Measurements from ENCODE around the gene CDH4. TPM values are rescaled to one million over a fixed set of nuclear protein-coding genes. Genes with fewer than 3 reads are reported as not detected.

CDH4 gene
- total RNA-seq, 1 experiment from 2014 or later: not detected

GRCh38 chr20:61859767-61860166, 607.7 kb downstream of the CDH4 start:
- Histone ChIP-seq H3K27me3 (ENCODE audit: low read length) (no peaks in the 10 kb centered on the region), H4K20me1 (ENCODE audit: insufficient read depth, low read depth, low read length) (peaks cover 26% of the 10 kb centered on the region; the same call in 1 of the 2 replicates), H3K4me2 (ENCODE audit: low read depth, low read length, poor library complexity, severe bottlenecking) (no peak overlapping the region), H3K4me1 (ENCODE audit: low read length) (no peaks in the 10 kb centered on the region), H3K36me3 (ENCODE audit: insufficient read depth, low read length) (no peaks in the 10 kb centered on the region), H3K27ac (ENCODE audit: low read length) (no peak overlapping the region), H3K9ac (ENCODE audit: low read length) (no peak overlapping the region), H3K9me2 (replicated peaks; ENCODE audit: insufficient read depth, low read length) (no peaks in the 10 kb centered on the region), H3K79me2 (ENCODE audit: low read length) (no peaks in the 10 kb centered on the region), H2AFZ (ENCODE audit: low read length) (no peak overlapping the region), H3K4me3 (ENCODE audit: low read length) (no peak overlapping the region), H3K9me3 (ENCODE audit: low read length) (no peaks in the 10 kb centered on the region)
- no peak for DNase-seq

GRCh38 chr20:61860260-61860987, 608.4 kb downstream of the CDH4 start:
- DNase-seq: no peak
- Histone ChIP-seq H3K9me2 (replicated peaks; ENCODE audit: insufficient read depth, low read length) (no peaks in the 10 kb centered on the region), H3K79me2 (ENCODE audit: low read length) (no peaks in the 10 kb centered on the region), H3K4me1 (ENCODE audit: low read length) (no peaks in the 10 kb centered on the region), H3K9ac (ENCODE audit: low read length) (no peak overlapping the region), H3K4me3 (ENCODE audit: low read length) (no peak overlapping the region), H3K27me3 (ENCODE audit: low read length) (no peaks in the 10 kb centered on the region; the same call in 1 of the 2 replicates), H2AFZ (ENCODE audit: low read length) (no peak overlapping the region), H3K27ac (ENCODE audit: low read length) (no peak overlapping the region), H4K20me1 (ENCODE audit: insufficient read depth, low read depth, low read length) (peaks cover 26% of the 10 kb centered on the region; the same call in 1 of the 2 replicates), H3K9me3 (ENCODE audit: low read length) (no peaks in the 10 kb centered on the region), H3K4me2 (ENCODE audit: low read depth, low read length, poor library complexity, severe bottlenecking) (no peak overlapping the region), H3K36me3 (ENCODE audit: insufficient read depth, low read length) (no peaks in the 10 kb centered on the region)

- Histone ChIP-seq H3K27ac (ENCODE audit: low read length) (no peak overlapping the region), H3K9me2 (replicated peaks; ENCODE audit: insufficient read depth, low read length) (no peaks in the 10 kb centered on the region), H3K4me1 (ENCODE audit: low read length) (no peaks in the 10 kb centered on the region), H2AFZ (ENCODE audit: low read length) (no peak overlapping the region), H3K36me3 (ENCODE audit: insufficient read depth, low read length) (no peaks in the 10 kb centered on the region), H3K9me3 (ENCODE audit: low read length) (no peaks in the 10 kb centered on the region), H3K4me2 (ENCODE audit: low read depth, low read length, poor library complexity, severe bottlenecking) (no peak overlapping the region), H3K9ac (ENCODE audit: low read length) (no peak overlapping the region), H3K27me3 (ENCODE audit: low read length) (no peaks in the 10 kb centered on the region; the same call in 1 of the 2 replicates), H3K4me3 (ENCODE audit: low read length) (no peak overlapping the region), H4K20me1 (ENCODE audit: insufficient read depth, low read depth, low read length) (peaks cover 26% of the 10 kb centered on the region; the same call in 1 of the 2 replicates), H3K79me2 (ENCODE audit: low read length) (no peaks in the 10 kb centered on the region)
- peak; percentile 52 for DNase-seq
Measured at GRCh38 chr20:61861054-61861841, 609.2 kb downstream of the CDH4 start.

GRCh38 chr20:61861858-61862257, 609.8 kb downstream of the CDH4 start:
- Histone ChIP-seq H3K4me3 (ENCODE audit: low read length) (no peak overlapping the region), H3K36me3 (ENCODE audit: insufficient read depth, low read length) (no peaks in the 10 kb centered on the region), H3K9me3 (ENCODE audit: low read length) (no peaks in the 10 kb centered on the region), H3K27me3 (ENCODE audit: low read length) (no peaks in the 10 kb centered on the region; the same call in 1 of the 2 replicates), H4K20me1 (ENCODE audit: insufficient read depth, low read depth, low read length) (peaks cover 26% of the 10 kb centered on the region; the same call in 1 of the 2 replicates), H3K9me2 (replicated peaks; ENCODE audit: insufficient read depth, low read length) (no peaks in the 10 kb centered on the region), H2AFZ (ENCODE audit: low read length) (no peak overlapping the region), H3K4me1 (ENCODE audit: low read length) (no peaks in the 10 kb centered on the region), H3K79me2 (ENCODE audit: low read length) (no peaks in the 10 kb centered on the region), H3K27ac (ENCODE audit: low read length) (no peak overlapping the region), H3K9ac (ENCODE audit: low read length) (no peak overlapping the region), H3K4me2 (ENCODE audit: low read depth, low read length, poor library complexity, severe bottlenecking) (no peak overlapping the region)
- DNase-seq: no peak

GRCh38 chr20:61862881-61863280, 610.8 kb downstream of the CDH4 start:
- Histone ChIP-seq H3K4me2 (ENCODE audit: low read depth, low read length, poor library complexity, severe bottlenecking) (no peak overlapping the region), H3K9me3 (ENCODE audit: low read length) (no peaks in the 10 kb centered on the region), H2AFZ (ENCODE audit: low read length) (no peak overlapping the region), H3K9ac (ENCODE audit: low read length) (no peak overlapping the region), H3K27ac (ENCODE audit: low read length) (no peak overlapping the region), H3K36me3 (ENCODE audit: insufficient read depth, low read length) (no peaks in the 10 kb centered on the region), H3K9me2 (replicated peaks; ENCODE audit: insufficient read depth, low read length) (no peaks in the 10 kb centered on the region), H3K27me3 (ENCODE audit: low read length) (no peaks in the 10 kb centered on the region; the same call in 1 of the 2 replicates), H3K79me2 (ENCODE audit: low read length) (no peaks in the 10 kb centered on the region), H3K4me1 (ENCODE audit: low read length) (no peaks in the 10 kb centered on the region), H3K4me3 (ENCODE audit: low read length) (no peak overlapping the region), H4K20me1 (ENCODE audit: insufficient read depth, low read depth, low read length) (peaks cover 31% of the 10 kb centered on the region; the same call in 1 of the 2 replicates)
- DNase-seq: no peak

- Histone ChIP-seq H2AFZ (ENCODE audit: low read length) (no peak overlapping the region), H3K4me3 (ENCODE audit: low read length) (no peak overlapping the region), H3K79me2 (ENCODE audit: low read length) (no peaks in the 10 kb centered on the region), H4K20me1 (ENCODE audit: insufficient read depth, low read depth, low read length) (peaks cover 38% of the 10 kb centered on the region; the same call in 1 of the 2 replicates), H3K9ac (ENCODE audit: low read length) (no peak overlapping the region), H3K27me3 (ENCODE audit: low read length) (no peaks in the 10 kb centered on the region; the same call in 1 of the 2 replicates), H3K36me3 (ENCODE audit: insufficient read depth, low read length) (no peaks in the 10 kb centered on the region), H3K9me2 (replicated peaks; ENCODE audit: insufficient read depth, low read length) (no peaks in the 10 kb centered on the region), H3K4me2 (ENCODE audit: low read depth, low read length, poor library complexity, severe bottlenecking) (no peak overlapping the region), H3K27ac (ENCODE audit: low read length) (no peak overlapping the region), H3K9me3 (ENCODE audit: low read length) (no peaks in the 10 kb centered on the region), H3K4me1 (ENCODE audit: low read length) (no peaks in the 10 kb centered on the region)
- no peak for DNase-seq
Measured at GRCh38 chr20:61864481-61864880, 612.4 kb downstream of the CDH4 start.

GRCh38 chr20:61865353-61865752, 613.3 kb downstream of the CDH4 start:
- DNase-seq: no peak
- Histone ChIP-seq H3K4me1 (ENCODE audit: low read length) (no peaks in the 10 kb centered on the region), H3K27ac (ENCODE audit: low read length) (no peak overlapping the region), H3K9me3 (ENCODE audit: low read length) (no peaks in the 10 kb centered on the region), H3K27me3 (ENCODE audit: low read length) (no peaks in the 10 kb centered on the region; the same call in 1 of the 2 replicates), H3K9ac (ENCODE audit: low read length) (no peak overlapping the region), H3K4me3 (ENCODE audit: low read length) (no peak overlapping the region), H3K4me2 (ENCODE audit: low read depth, low read length, poor library complexity, severe bottlenecking) (no peak overlapping the region), H4K20me1 (ENCODE audit: insufficient read depth, low read depth, low read length) (peaks cover 40% of the 10 kb centered on the region; the same call in 1 of the 2 replicates), H3K79me2 (ENCODE audit: low read length) (no peaks in the 10 kb centered on the region), H3K36me3 (ENCODE audit: insufficient read depth, low read length) (no peaks in the 10 kb centered on the region), H2AFZ (ENCODE audit: low read length) (no peak overlapping the region), H3K9me2 (replicated peaks; ENCODE audit: insufficient read depth, low read length) (no peaks in the 10 kb centered on the region)

- Histone ChIP-seq H4K20me1 (ENCODE audit: insufficient read depth, low read depth, low read length) (peaks cover 33% of the 10 kb centered on the region; the same call in 1 of the 2 replicates), H3K36me3 (ENCODE audit: insufficient read depth, low read length) (no peaks in the 10 kb centered on the region), H3K4me2 (ENCODE audit: low read depth, low read length, poor library complexity, severe bottlenecking) (no peak overlapping the region), H3K9ac (ENCODE audit: low read length) (no peak overlapping the region), H3K27ac (ENCODE audit: low read length) (no peak overlapping the region), H3K4me1 (ENCODE audit: low read length) (no peaks in the 10 kb centered on the region), H3K4me3 (ENCODE audit: low read length) (no peak overlapping the region), H3K9me3 (ENCODE audit: low read length) (no peaks in the 10 kb centered on the region), H2AFZ (ENCODE audit: low read length) (no peak overlapping the region), H3K27me3 (ENCODE audit: low read length) (no peaks in the 10 kb centered on the region; the same call in 1 of the 2 replicates), H3K9me2 (replicated peaks; ENCODE audit: insufficient read depth, low read length) (no peaks in the 10 kb centered on the region), H3K79me2 (ENCODE audit: low read length) (no peaks in the 10 kb centered on the region)
- DNase-seq: no peak
Measured at GRCh38 chr20:61866165-61866564, 614.1 kb downstream of the CDH4 start.

Data from Karpas-422 (cell line).